Fibroblast of mammary gland (primary cell): ENCODE results near the gene MGAT5B.
"Not testable (repeated sequence)": the region's sequence is repeated elsewhere in the genome, so short reads cannot be mapped to it uniquely, and the experiment has no call there.

Experiments used
- DNase-seq: peaks from one replicate; pipeline ENCODE4 v3.0.0-alpha.2; 2010; ENCODE audit warnings: low read depth
- H3K4me3 ChIP-seq: 2 replicates; pipeline ENCODE4 v1.5.1; 2011; ENCODE audit warnings: low read depth, mild to moderate bottlenecking, low read length, moderate library complexity; ENCODE audit not compliant: control insufficient read depth
- CTCF ChIP-seq: conservative IDR thresholded peaks from 2 replicates; pipeline ENCODE4 v1.5.1; 2011; ENCODE audit warnings: low read depth, low read length, inconsistent platforms; ENCODE audit not compliant: control insufficient read depth, insufficient read depth

Gene MGAT5B

GRCh38 chr17:76972046-76972641 is 103.9 kb downstream of the MGAT5B start:
- H3K4me3 ChIP-seq = no peak overlapping the region
- TF ChIP-seq CTCF = no peak
- no peak for DNase-seq

- no peak for DNase-seq
- TF ChIP-seq CTCF = no peak
- no peak overlapping the region for H3K4me3 ChIP-seq
Observed at GRCh38 chr17:76973040-76973439, 104.8 kb downstream of the MGAT5B start.

GRCh38 chr17:76974721-76975120 is 106.5 kb downstream of the MGAT5B start:
- H3K4me3 ChIP-seq = no peak overlapping the region
- TF ChIP-seq CTCF = no peak
- DNase-seq = no peak

- DNase-seq, H3K4me3 ChIP-seq: not testable (repeated sequence)
Observed at GRCh38 chr17:76978050-76978449, 109.8 kb downstream of the MGAT5B start.

GRCh38 chr17:76981545-76982295 is 113.5 kb downstream of the MGAT5B start:
- DNase-seq = no peak
- TF ChIP-seq CTCF = no peak
- H3K4me3 ChIP-seq = no peak overlapping the region

- no peak for TF ChIP-seq CTCF
- no peak for DNase-seq
- H3K4me3 ChIP-seq = no peak overlapping the region
Observed at GRCh38 chr17:76982408-76983074, 114.3 kb downstream of the MGAT5B start.
